C4-2B (cell line): Measurements from ENCODE around the gene TMEM170B.

ENCODE experiments used
- CTCF ChIP-seq: fragments of 450-650 bp; conservative IDR thresholded peaks from 2 replicates; pipeline ENCODE4 v1.5.1; 2017; ENCODE audit warnings: mild to moderate bottlenecking
- ZFX ChIP-seq: fragments of 450-650 bp; IDR thresholded peaks from 2 replicates; pipeline ENCODE4 v1.6.1; 2017

GRCh38 chr6:11532097-11532496 lies 5.5 kb upstream of the TMEM170B start:
- TF ChIP-seq CTCF: no peak
- TF ChIP-seq ZFX: no peak
